SKM-1 treated with dmso at 0.1 percent for 144 hours (cell line): ENCODE measurements around the gene DPH3.

Source experiments
- DNase-seq: peaks from one replicate; lab custom pipeline; 2025; ENCODE audit not compliant: unreplicated experiment; lab: John Stamatoyannopoulos, UW

DPH3 gene

DNA sequence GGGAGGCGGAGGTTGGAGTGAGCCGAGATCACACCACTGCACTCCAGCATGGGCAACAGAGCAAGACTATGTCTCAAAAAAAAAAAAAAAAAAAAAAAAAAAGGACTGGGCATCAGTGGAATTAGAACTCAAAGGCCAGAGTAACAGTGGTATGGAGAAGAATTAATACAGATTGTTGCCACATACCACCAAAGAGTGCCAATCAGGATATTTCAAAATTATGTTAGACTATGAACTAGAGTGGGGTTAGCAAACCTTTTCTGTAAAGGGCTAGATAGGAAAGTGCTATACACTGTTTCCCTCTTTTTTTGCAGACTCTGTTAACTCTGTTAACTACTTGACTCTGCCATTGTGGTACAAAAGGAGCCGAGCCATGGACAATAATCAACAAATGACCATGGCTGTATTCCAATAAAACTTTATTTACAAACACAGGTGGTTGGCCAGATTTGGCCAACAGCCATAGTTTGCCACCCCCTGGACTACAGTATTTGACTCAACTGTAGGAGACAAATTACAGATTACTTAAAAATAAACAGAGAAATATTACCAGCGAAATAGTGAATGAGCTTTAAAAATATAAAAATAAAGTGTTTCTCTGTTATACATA, 28.6 kb downstream of the DPH3 start:
- DNase-seq, result no peak

DNA sequence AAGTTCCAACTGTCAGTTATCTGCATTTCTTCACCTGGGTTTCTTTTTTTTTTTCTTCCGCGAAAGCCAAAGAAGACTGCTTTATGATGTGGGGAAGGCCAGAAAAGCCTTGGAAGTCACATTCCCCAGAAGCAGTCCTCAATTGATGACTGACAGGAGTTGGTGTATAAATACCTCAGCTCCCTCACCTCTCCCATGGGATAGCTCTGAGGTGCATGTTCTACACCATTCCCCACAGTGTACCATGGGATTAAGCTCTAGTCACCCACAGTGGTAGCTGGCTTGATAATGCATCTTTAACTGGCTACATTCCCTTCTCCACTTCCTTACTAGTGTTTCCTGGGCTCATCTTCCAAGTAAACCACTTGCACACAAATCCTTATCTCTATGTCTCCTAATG, 30.5 kb downstream of the DPH3 start:
- DNase-seq, result no peak

- no peak for DNase-seq
Measured at GRCh38 chr3:16233806-16234205, 30.9 kb downstream of the DPH3 start.

DNA sequence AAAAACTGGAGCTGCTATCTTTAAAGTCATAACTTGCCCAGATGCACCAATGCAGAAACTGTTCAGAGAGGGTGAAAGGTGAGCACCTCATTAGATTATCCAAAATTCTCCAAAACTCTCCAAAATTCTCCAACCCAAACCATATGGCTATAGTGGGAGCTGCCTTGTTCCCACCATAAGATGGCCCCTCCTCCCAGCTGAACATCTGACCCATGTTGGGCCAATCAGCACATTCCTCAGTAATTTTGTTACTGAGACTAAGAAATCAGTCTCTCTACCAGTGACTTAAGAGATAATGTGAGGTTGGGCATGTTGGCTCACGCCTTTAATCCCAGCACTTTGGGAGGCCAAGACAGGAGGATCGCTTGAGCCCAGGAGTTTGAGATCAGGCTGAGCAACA, 32.8 kb downstream of the DPH3 start:
- DNase-seq, result no peak

DNA sequence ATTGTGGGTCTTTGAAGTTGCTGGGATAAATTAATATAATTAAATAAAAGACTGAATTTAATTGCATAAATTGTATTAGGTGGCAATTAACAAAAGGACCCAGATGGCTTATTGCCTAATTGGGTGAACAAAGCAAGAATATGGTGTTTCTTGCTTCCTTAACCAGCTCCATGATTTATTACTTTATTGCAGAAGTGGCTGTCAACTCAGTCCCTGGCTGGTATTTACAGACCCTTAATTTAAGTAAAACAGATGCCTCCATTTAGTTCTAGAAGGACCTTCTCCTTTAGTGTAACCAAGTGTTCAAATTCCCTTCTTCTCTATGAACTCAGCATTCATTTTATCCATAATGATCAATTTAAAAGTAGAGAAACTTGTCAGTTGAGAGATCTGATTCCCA, 35.1 kb downstream of the DPH3 start:
- no peak for DNase-seq

DNA sequence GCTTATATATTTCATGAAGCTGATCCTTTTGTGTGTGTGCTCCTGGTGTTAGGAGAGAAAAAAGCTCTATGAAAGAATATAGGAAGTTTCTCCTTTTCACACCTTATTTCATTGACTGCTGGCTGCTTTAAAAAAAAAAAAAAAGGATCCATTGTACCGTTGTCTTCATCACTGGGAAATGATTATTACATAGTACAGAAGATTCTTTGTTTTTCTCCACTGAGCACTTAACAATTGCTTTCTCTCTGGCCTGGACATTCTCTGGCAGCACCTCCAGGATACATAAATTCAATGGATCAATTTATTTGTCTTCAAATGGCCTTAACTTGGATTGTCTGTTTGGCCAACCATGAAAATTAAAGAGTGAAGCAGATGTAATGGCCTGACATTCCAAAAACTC, 37.2 kb downstream of the DPH3 start:
- no peak for DNase-seq

DNA sequence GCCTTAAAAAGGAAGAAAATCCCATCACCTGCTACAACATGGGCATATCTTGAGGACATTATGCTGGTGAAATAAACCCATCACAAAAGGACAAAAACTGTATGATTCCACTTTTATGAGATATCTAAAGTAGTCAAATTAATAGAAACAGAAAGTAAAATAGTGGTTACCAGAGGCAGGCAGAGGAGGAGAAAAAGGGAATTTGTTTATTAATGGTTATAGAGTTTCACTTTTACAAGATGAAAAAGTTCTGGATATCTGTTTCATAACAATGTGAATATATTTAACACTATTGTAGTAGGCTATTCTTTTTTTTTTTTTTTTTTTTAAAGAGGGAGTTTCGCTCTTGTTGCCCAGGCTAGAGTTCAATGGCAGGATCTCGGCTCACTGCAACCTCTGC, 40.4 kb downstream of the DPH3 start:
- no peak for DNase-seq

DNA sequence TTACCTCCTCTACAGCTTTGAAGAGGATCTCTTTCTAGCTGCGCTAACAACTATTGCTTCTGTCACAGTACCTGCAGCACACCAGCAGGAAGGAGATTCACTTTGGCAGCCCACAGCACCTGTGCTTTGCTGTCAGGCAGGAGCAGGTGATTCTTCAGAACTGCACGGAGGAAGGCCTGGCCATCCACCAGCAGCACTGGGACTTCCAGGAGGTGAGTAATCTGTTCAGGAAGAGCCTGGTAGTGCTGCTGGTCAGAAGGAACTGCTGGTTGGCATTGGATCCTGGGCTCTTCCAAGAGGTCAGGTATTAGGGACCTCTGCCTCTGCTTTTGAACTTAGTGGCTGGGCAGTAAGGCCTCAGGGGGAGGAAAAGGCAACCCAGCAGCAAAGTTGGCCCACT, 42.2 kb downstream of the DPH3 start:
- no peak for DNase-seq

DNA sequence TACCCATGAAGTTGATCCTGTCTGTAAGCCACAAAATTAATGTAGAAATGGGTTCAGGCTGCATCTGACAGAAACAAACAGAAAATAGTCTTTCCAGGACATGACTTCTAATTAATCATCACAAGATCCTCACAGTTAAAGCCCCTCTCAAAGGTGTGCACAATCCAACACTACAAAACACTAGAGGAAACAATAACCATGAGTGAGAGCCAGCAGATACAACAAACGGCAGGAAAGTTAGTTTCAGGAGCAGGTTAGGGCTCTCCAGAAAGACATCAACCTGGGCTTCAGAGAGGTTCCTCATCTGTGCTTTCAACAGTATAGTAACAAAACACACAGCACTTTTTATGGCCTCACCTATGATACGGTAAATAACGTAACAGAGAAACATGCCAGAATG, 42.8 kb downstream of the DPH3 start:
- DNase-seq, result no peak

GRCh38 chr3:16219777-16220176, 45.0 kb downstream of the DPH3 start:
- no peak for DNase-seq

- no peak for DNase-seq
Measured at GRCh38 chr3:16216373-16216935, 48.3 kb downstream of the DPH3 start.

DNA sequence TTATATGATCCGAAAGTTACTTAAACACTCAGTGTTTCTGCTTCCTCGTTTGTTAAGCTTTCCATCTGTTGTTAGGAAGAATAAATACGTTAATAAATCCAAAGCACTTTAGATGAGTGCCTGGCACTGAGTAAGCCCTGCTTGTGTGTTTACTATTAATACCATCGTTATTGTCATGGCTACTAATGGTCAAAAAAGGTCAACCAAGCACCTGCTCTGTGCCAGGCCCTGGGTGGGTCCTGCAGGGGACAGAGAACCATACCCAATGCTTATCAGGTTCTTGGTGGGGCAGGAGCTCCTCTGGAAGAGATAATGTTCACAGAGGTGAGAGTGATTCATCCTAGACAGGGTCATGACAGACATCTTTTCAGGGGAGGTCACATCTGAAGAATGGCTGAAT, 50.4 kb downstream of the DPH3 start:
- DNase-seq, result no peak

GRCh38 chr3:16211176-16211904, 53.4 kb downstream of the DPH3 start:
- no peak for DNase-seq
